Kidney glomerular epithelial cell (primary cell): ENCODE results near the gene F13B.
"Not testable (repeated sequence)": the region's sequence is repeated elsewhere in the genome, so short reads cannot be mapped to it uniquely, and the experiment has no call there.

Experiments used
- DNase-seq: peaks from one replicate; lab custom pipeline; 2025; lab: John Stamatoyannopoulos, UW

F13B gene

GRCh38 chr1:197066719-197067456, at the start of gene F13B:
Gene F13B (minus strand): TSS chr1:197067260. CDS start chr1:197067223, 37 bp downstream.
- peak; percentile 10 for DNase-seq

- no peak for DNase-seq
These were observed 49.1 kb upstream of the F13B start for GRCh38 chr1:197116156-197116555.

GRCh38 chr1:197106869-197107268, 39.8 kb upstream of the F13B start:
- DNase-seq = no peak

- no peak for DNase-seq
These were observed 36.2 kb upstream of the F13B start for GRCh38 chr1:197103300-197103699.

- no peak for DNase-seq
These were observed 34.9 kb upstream of the F13B start for GRCh38 chr1:197101978-197102377.

GRCh38 chr1:197100677-197101076, 33.6 kb upstream of the F13B start:
- DNase-seq = no peak

GRCh38 chr1:197099444-197099843, 32.4 kb upstream of the F13B start:
- no peak for DNase-seq

GRCh38 chr1:197096971-197097370, 29.9 kb upstream of the F13B start:
- DNase-seq = not testable (repeated sequence)

GRCh38 chr1:197096137-197096536, 29.1 kb upstream of the F13B start:
- DNase-seq = no peak

- no peak for DNase-seq
These were observed 26.3 kb upstream of the F13B start for GRCh38 chr1:197093226-197093885.

GRCh38 chr1:197092491-197093023, 25.5 kb upstream of the F13B start:
- no peak for DNase-seq

GRCh38 chr1:197083474-197083873, 16.4 kb upstream of the F13B start:
- no peak for DNase-seq

- DNase-seq = no peak
These were observed 14.2 kb upstream of the F13B start for GRCh38 chr1:197081117-197081753.

- no peak for DNase-seq
These were observed 13.3 kb upstream of the F13B start for GRCh38 chr1:197080323-197080722.

GRCh38 chr1:197076585-197076984, 9.5 kb upstream of the F13B start:
- DNase-seq = no peak

- no peak for DNase-seq
These were observed 6.9 kb upstream of the F13B start for GRCh38 chr1:197073978-197074377.

- no peak for DNase-seq
These were observed 378 bp upstream of the F13B start for GRCh38 chr1:197067457-197067818.

GRCh38 chr1:197066277-197066676, 783 bp downstream of the F13B start:
- no peak for DNase-seq

- DNase-seq = no peak
These were observed 1.5 kb downstream of the F13B start for GRCh38 chr1:197065559-197065958.

GRCh38 chr1:197063212-197063611, 3.8 kb downstream of the F13B start:
- DNase-seq = no peak

- no peak for DNase-seq
These were observed 4.4 kb downstream of the F13B start for GRCh38 chr1:197062692-197063091.

- no peak for DNase-seq
These were observed 18.0 kb downstream of the F13B start for GRCh38 chr1:197049100-197049499.
